SH-SY5Y (cell line): ENCODE measurements around the gene TMEM25.

ENCODE experiments used
- GATA2 ChIP-seq: IDR thresholded peaks from 2 replicates; pipeline ENCODE4 v1.6.1; 2011; ENCODE audit warnings: mild to moderate bottlenecking, low read depth, low read length
- GATA3 ChIP-seq: IDR thresholded peaks from 2 replicates; pipeline ENCODE4 v1.6.1; 2011; ENCODE audit warnings: low read depth, mild to moderate bottlenecking, low read length, moderate library complexity

GRCh38 chr11:118484405-118484804 is 46.6 kb upstream of the TMEM25 start:
- TF ChIP-seq GATA2 (no peak), GATA3 (no peak)
